ENCODE results near the gene NTNG1.

NTNG1 gene

GRCh38 chr1:107512836-107513235 is 372.0 kb downstream of the NTNG1 start:
- H3K4me3 ChIP-seq (ENCODE audit: low read depth, low read length), result no peak overlapping the region
- no peak for DNase-seq (ENCODE audit: low read depth, low spot score)
- POLR2A ChIA-PET, result no interaction called here
- CTCF ChIA-PET, result interaction anchor here (1.3 to 3.8 kb wide), 2 partner anchors 16 to 236 kb away, joined by 4 to 19 read pairs; no protein-coding TSS in a partner anchor
- TF ChIP-seq CTCF (IDR thresholded peaks at IDR 0.05; ENCODE audit: insufficient read depth, low read length, missing control alignments), result no peak

GRCh38 chr1:107514841-107515240 is 374.0 kb downstream of the NTNG1 start:
- H3K4me3 ChIP-seq (ENCODE audit: low read depth, low read length), result no peak overlapping the region
- TF ChIP-seq CTCF (IDR thresholded peaks at IDR 0.05; ENCODE audit: insufficient read depth, low read length, missing control alignments), result no peak
- no peak for DNase-seq (ENCODE audit: low read depth, low spot score)
- ChIA-PET CTCF (interaction anchor here (3.8 kb wide), 1 partner anchor 14 kb away, joined by 19 read pairs; no protein-coding TSS in a partner anchor), POLR2A (no interaction called here)

GRCh38 chr1:107515702-107516101 is 374.9 kb downstream of the NTNG1 start:
- TF ChIP-seq CTCF (IDR thresholded peaks at IDR 0.05; ENCODE audit: insufficient read depth, low read length, missing control alignments), result no peak
- ChIA-PET CTCF (interaction anchor here (1.0 to 3.8 kb wide), 3 partner anchors 13 to 233 kb away, joined by 3 to 19 read pairs (median 3); no protein-coding TSS in a partner anchor), POLR2A (no interaction called here)
- no peak overlapping the region for H3K4me3 ChIP-seq (ENCODE audit: low read depth, low read length)
- DNase-seq (ENCODE audit: low read depth, low spot score), result no peak

GRCh38 chr1:107523061-107523460 is 382.2 kb downstream of the NTNG1 start:
- ChIA-PET POLR2A (no interaction called here), CTCF (interaction anchor here (0.7 to 1.7 kb wide), 3 partner anchors 37 to 246 kb away, joined by 3 to 4 read pairs (median 3); no protein-coding TSS in a partner anchor)
- no peak for TF ChIP-seq CTCF (IDR thresholded peaks at IDR 0.05; ENCODE audit: insufficient read depth, low read length, missing control alignments)
- DNase-seq (ENCODE audit: low read depth, low spot score), result no peak
- H3K4me3 ChIP-seq (ENCODE audit: low read depth, low read length), result no peak overlapping the region

- no peak for DNase-seq (ENCODE audit: low read depth, low spot score)
- H3K4me3 ChIP-seq (ENCODE audit: low read depth, low read length), result no peak overlapping the region
- CTCF ChIA-PET, result interaction anchor here (0.9 to 1.6 kb wide), 2 partner anchors 227 to 247 kb away, joined by 4 read pairs; no protein-coding TSS in a partner anchor
- no peak for TF ChIP-seq CTCF (IDR thresholded peaks at IDR 0.05; ENCODE audit: insufficient read depth, low read length, missing control alignments)
- POLR2A ChIA-PET, result no interaction called here
These were observed 382.9 kb downstream of the NTNG1 start for GRCh38 chr1:107523736-107524135.

GRCh38 chr1:107524301-107524700 is 383.5 kb downstream of the NTNG1 start:
- H3K4me3 ChIP-seq (ENCODE audit: low read depth, low read length), result no peak overlapping the region
- CTCF ChIA-PET, result interaction anchor here (0.9 to 10.4 kb wide), 2 partner anchors 247 to 250 kb away, joined by 4 to 151 read pairs; no protein-coding TSS in a partner anchor
- POLR2A ChIA-PET, result no interaction called here
- DNase-seq (ENCODE audit: low read depth, low spot score), result no peak
- TF ChIP-seq CTCF (IDR thresholded peaks at IDR 0.05; ENCODE audit: insufficient read depth, low read length, missing control alignments), result no peak

Data from AG04449 (cell line).